Smooth muscle cell (in vitro differentiated cells): ENCODE results near the gene SPRY2. TPM values are rescaled to one million over a fixed set of nuclear protein-coding genes. Genes with fewer than 3 reads are reported as not detected.

Experiments
- DNase-seq: peaks from one replicate; lab custom pipeline; 2025; ENCODE audit not compliant: unreplicated experiment; lab: John Stamatoyannopoulos, UW
- H2AFZ ChIP-seq: fragments of 200-600 bp; sonication (generic); 2 replicates; pipeline ENCODE4 v1.6.0; 2016; ENCODE audit warnings: antibody characterized with exemption, low read depth, mild to moderate bottlenecking
- H3F3A ChIP-seq: fragments of 200-600 bp; sonication (generic); 2 replicates; pipeline ENCODE4 v1.6.0; 2017; ENCODE audit warnings: antibody characterized with exemption, low read depth
- H3K27ac ChIP-seq: fragments of 200-600 bp; sonication (generic); 2 replicates; pipeline ENCODE4 v1.5.1; 2016; ENCODE audit warnings: low read depth, mild to moderate bottlenecking
- H3K27me3 ChIP-seq: fragments of 200-600 bp; sonication (generic); 2 replicates; pipeline ENCODE4 v1.6.1; 2016; ENCODE audit warnings: low read depth, mild to moderate bottlenecking
- H3K36me3 ChIP-seq: fragments of 200-600 bp; sonication (generic); 2 replicates; pipeline ENCODE4 v1.5.1; 2016; ENCODE audit warnings: low read depth
- H3K4me1 ChIP-seq: fragments of 200-600 bp; sonication (generic); 2 replicates; pipeline ENCODE4 v1.5.1; 2016; ENCODE audit warnings: low read depth
- H3K4me2 ChIP-seq: fragments of 200-600 bp; sonication (generic); 2 replicates; pipeline ENCODE4 v1.6.0; 2016; ENCODE audit warnings: mild to moderate bottlenecking
- H3K4me3 ChIP-seq: fragments of 200-600 bp; sonication (generic); 2 replicates; pipeline ENCODE4 v1.5.1; 2016; ENCODE audit warnings: mild to moderate bottlenecking
- H3K79me2 ChIP-seq: fragments of 200-600 bp; sonication (generic); 2 replicates; pipeline ENCODE4 v1.6.0; 2016; ENCODE audit warnings: low read depth, mild to moderate bottlenecking
- H3K9ac ChIP-seq: fragments of 200-600 bp; sonication (generic); 2 replicates; pipeline ENCODE4 v1.6.0; 2016; ENCODE audit warnings: low read depth
- H3K9me3 ChIP-seq: fragments of 200-600 bp; sonication (generic); replicated peaks from 2 replicates; pipeline ENCODE4 v1.5.1; 2016; ENCODE audit warnings: low read depth
- H4K20me1 ChIP-seq: fragments of 200-600 bp; sonication (generic); 2 replicates; pipeline ENCODE4 v1.6.0; 2016; ENCODE audit warnings: low read depth
- CTCF ChIP-seq: fragments of 200-600 bp; sonication (generic); IDR thresholded peaks from 2 replicates; pipeline ENCODE4 v1.5.1; 2017; ENCODE audit warnings: borderline replicate concordance, mild to moderate bottlenecking, antibody characterized with exemption; ENCODE audit not compliant: insufficient read depth, poor library complexity, severe bottlenecking
- WGBS: methylation state at CpG from one replicate; pipeline ENCODE4 v1.1.7; 2016; ENCODE audit warnings: low lambda C conversion rate; 5-methylcytosine and 5-hydroxymethylcytosine counted together
- polyA plus RNA-seq: library from polyadenylated mRNA; unstranded; fragments of >200 nt; fragmentation: Nextera tagmentation; extraction: Ambion mirVana; gene quantifications from 2 replicates; pipeline ENCODE4 v1.2.1, GENCODE V29; 2016
- total RNA-seq: library from RNA; depleted of rRNA; stranded (reverse); fragments of >200 nt; gene quantifications from 2 replicates; pipeline ENCODE4 v1.2.3, GENCODE V29; 2014

The SPRY2 gene
- total and polyA plus RNA-seq, 2 experiments from 2014 or later, result 92.6 to 154 TPM

DNA sequence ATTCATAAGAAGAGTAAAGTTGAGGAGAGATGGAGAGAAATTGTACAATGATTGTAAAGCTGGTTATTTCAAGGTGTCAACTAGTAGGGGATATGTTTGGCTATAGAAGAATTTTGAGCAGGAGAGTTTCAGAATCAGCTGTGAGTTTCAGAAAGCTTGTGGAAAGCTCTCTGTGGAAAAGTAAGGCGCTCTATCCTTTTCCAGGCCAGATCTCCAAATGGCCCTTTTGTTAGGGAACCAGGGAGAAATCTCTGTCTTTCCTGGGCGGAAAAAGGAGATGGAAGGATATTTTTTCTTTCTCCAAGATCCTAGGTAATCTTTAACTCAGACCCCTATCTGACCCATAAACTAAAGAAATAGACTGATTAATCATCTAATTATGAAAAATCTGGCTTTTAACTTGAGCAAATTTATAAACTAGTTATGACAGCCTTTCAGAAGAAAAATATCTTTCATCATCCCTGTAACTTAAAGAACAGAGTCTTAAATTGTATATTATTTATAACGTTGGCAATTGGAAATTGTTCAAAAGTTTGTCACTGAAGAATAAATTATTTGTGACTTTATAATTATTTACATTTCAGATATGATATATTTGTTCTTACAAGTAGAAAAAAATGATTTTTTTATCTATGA, 34.5 kb downstream of the SPRY2 start:
- DNase-seq, result no peak
- Histone ChIP-seq H3K27ac (no peak overlapping the region), H3K9me3 (no peaks in the 10 kb centered on the region), H3K9ac (no peak overlapping the region), H3K4me3 (no peak overlapping the region), H3K4me2 (no peak overlapping the region), H2AFZ (no peak overlapping the region), H3F3A (no peaks in the 10 kb centered on the region), H3K4me1 (no peaks in the 10 kb centered on the region), H3K36me3 (no peaks in the 10 kb centered on the region), H3K27me3 (no peaks in the 10 kb centered on the region), H4K20me1 (no peaks in the 10 kb centered on the region), H3K79me2 (no peaks in the 10 kb centered on the region)
- 81% methylated on average over 3 of the region's 3 CpGs for WGBS
- no peak for TF ChIP-seq CTCF

DNA sequence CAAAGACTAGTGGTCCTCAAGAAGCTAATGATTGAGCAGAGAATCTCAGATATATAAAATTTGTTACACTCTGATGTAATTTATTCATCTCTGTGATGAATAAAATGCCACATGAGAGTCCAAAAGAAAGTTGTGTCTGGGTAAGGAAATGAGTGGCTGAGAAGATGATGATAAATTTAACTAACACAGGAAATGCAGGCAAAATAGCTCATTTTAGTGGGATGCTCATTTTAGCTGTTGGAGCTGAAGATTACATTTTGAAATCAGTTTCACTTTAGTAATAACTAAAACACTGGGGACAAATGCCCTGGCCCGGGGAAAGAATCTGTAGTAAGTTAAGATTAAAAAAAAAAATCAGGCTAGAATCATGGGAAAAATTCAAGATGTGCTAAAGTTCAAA, 35.2 kb downstream of the SPRY2 start:
- no peaks in the 10 kb centered on the region for H3K9me3 ChIP-seq
- no peaks in the 10 kb centered on the region for H4K20me1 ChIP-seq
- TF ChIP-seq CTCF, result no peak
- 97% methylated on average over 1 of the region's 1 CpG for WGBS
- no peak overlapping the region for H3K4me3 ChIP-seq
- DNase-seq, result no peak
- no peak overlapping the region for H3K4me2 ChIP-seq
- no peak overlapping the region for H2AFZ ChIP-seq
- H3K27me3 ChIP-seq, result no peaks in the 10 kb centered on the region
- no peaks in the 10 kb centered on the region for H3K36me3 ChIP-seq
- H3K9ac ChIP-seq, result no peak overlapping the region
- H3F3A ChIP-seq, result no peaks in the 10 kb centered on the region
- H3K79me2 ChIP-seq, result no peaks in the 10 kb centered on the region
- no peaks in the 10 kb centered on the region for H3K4me1 ChIP-seq
- H3K27ac ChIP-seq, result no peak overlapping the region

DNA sequence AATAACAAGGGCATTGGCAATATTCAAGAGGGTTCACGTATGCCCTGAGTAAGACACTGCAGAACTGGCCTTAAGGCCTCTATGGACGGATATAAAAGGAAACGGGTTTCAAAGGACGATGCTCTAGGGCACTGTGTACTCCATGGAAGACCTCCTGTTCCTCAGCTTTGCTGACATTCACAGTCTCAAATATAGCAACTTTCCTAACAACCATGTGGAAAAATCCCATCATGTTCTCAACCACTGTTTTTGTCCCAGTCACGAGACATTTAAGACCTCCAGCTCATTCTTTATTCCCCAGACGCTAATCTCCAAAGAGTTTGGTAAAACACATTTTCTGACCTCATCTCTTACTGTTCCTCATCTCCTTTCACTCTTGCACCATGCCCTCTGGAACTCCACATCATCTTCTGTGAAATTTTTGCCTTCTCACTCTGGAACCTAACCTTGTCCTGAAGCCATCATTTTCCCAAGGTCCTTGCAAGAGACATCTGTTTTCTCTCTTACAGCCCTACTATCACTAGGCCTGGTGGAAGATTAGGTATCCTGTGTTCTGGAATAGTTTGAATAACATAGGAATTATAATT, 37.6 kb downstream of the SPRY2 start:
- 85% methylated on average over 6 of the region's 6 CpGs for WGBS
- H2AFZ ChIP-seq, result no peak overlapping the region
- DNase-seq, result no peak
- H3K9ac ChIP-seq, result no peak overlapping the region
- no peaks in the 10 kb centered on the region for H3K9me3 ChIP-seq
- no peaks in the 10 kb centered on the region for H3K4me1 ChIP-seq
- H3K27ac ChIP-seq, result no peak overlapping the region
- no peaks in the 10 kb centered on the region for H3F3A ChIP-seq
- H4K20me1 ChIP-seq, result no peaks in the 10 kb centered on the region
- H3K4me2 ChIP-seq, result no peak overlapping the region
- no peaks in the 10 kb centered on the region for H3K79me2 ChIP-seq
- no peaks in the 10 kb centered on the region for H3K27me3 ChIP-seq
- H3K4me3 ChIP-seq, result no peak overlapping the region
- TF ChIP-seq CTCF, result no peak
- H3K36me3 ChIP-seq, result no peaks in the 10 kb centered on the region

DNA sequence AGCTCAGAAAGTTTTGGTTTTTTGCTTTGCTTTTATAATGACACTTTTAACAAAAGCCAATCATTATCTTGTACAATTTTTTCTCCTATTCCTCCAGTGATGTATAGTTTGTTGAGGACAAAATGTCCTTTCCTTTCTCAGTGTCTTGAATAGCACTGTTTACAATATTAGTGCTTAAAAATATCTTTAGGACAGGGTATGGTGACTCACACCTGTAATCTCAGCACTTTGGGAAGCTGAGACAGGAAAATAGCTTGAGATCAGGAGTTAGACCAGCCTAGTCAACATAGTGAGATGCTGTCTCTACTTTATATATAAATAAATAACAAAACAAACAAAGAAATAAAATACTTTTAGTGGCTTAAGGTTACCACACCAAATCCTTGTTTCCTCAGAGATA, 41.9 kb downstream of the SPRY2 start:
- no peak for TF ChIP-seq CTCF
- Histone ChIP-seq H3K79me2 (no peaks in the 10 kb centered on the region), H3K27me3 (no peaks in the 10 kb centered on the region), H3K9me3 (no peaks in the 10 kb centered on the region), H3K36me3 (no peaks in the 10 kb centered on the region), H3K4me1 (peaks cover 2% of the 10 kb centered on the region), H3K4me3 (no peak overlapping the region), H3F3A (no peaks in the 10 kb centered on the region), H2AFZ (no peak overlapping the region), H4K20me1 (no peaks in the 10 kb centered on the region), H3K27ac (no peak overlapping the region), H3K4me2 (no peak overlapping the region), H3K9ac (no peak overlapping the region)
- DNase-seq, result no peak
